ENCODE measurements around the gene ABCA8.

ABCA8 gene

DNA sequence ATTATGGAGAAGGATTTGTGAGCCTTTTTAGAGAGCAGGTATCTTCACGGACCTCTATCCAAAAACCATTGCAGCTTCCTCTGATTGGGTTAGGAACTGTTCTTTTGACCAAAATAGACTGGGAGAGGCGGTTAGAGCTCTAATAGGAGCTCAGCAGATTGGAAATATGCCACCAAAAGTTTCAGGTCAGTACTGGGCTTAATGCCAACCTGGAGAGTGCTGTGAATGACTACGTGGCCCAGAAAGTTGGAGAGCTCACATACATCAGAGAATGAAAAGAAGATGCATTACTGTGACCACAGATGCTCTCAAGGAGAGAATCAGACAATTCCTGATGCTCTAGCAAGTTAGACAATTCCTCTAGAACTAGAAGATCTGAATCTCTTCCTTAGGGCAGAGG is 86.5 kb downstream of the ABCA8 start:
- no peak for DNase-seq

GRCh38 chr17:68867759-68868516 is 87.3 kb downstream of the ABCA8 start:
- DNase-seq: no peak

DNA sequence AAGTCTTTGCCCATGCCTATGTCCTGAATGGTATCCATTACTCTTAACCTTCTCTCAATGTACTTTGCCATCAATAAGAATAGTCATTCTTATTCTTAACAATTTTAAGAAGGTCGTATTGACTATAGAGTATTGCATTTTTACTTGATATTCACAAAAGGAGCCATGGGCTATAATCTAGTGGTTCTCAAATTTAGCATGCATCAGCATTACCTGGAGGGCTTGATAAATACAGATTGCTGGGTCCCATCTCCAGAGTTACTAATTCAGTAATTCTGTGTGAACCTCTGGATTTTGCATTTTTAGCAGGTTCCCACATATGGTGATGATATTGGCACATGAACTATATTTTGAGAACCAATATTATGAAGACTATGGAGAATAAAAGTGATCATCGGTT is 89.6 kb downstream of the ABCA8 start:
- DNase-seq: no peak

DNA sequence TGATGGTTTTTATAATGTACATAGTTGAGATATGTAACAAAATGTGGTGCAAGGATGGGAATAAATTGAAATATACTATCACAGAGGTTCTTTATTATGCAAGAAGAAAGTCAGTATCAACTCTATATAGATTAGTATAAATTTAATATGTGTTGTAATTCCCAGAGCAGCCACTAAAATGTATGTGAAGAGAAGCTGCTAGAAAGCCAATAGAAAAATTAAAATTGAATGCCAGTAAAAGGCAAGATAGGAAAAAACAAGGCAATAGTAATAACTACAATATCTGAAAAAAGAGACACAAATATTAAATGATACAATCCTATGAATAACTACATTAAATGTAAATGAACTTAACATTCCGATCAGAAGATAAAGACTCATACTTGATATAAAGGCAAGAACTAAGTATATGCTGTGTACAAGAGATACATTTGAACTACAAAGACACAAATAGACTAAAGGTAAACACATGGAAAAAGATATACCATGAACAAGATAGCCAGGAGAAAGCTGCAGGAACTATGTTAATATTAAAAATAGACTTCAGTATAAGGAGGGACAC is 92.0 kb downstream of the ABCA8 start:
- DNase-seq: no peak

DNA sequence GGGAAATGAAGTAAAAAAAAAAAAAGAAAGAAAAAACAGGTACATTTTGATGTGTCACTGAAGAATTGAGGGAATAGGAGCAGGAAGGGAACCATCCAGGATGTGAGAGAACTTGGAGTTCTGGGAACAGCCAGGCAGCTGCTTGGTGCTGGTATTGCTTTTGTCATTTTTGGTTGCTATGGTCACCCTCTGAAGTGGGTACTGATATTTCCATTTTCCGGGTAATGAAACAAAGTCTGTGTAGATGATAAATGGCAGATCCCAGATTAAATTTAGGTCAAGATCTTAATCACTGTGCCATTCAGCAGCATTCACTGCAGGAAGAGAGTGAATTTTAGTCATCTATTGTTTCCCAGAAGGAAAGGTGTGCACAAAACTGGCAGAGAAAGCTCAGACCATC is 93.6 kb downstream of the ABCA8 start:
- DNase-seq: no peak

DNA sequence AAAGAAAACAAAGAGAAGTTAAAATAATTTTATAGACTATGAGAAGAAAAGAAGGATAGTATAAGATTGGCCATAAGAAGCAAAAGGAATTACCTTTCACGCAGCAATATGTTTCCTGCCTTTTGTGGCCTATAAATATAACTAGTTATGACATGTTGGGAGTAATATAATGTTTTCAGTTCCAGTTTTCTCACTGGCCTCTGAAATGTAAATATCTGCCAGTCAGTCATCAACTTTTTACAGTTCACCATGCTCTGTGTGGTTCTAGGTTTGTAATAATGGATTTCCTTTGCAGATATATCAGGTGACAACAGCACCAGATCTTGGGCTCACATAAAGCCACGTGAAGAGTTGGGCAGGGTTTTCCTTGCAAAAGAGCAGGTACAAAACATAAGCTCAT is 94.3 kb downstream of the ABCA8 start:
- no peak for DNase-seq

DNA sequence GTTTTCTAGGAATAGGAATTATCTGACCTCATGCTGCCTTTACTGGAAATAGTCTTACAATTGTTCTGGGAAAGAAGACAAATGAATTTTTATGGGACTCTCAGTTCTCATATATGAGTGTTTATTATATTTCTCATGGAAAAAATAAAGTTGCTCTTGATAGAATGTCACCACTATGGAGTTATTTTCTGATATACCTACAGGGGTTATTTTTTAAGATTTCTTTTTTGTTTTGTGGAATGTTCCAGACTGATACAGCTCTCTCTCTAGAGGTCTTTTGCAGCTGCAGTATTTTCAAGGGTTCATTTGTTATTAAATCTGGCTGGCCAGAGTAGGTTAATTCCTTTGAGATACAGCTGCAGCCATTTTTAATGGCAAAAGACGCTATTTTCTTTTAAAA is 100.7 kb downstream of the ABCA8 start:
- DNase-seq: no peak

DNA sequence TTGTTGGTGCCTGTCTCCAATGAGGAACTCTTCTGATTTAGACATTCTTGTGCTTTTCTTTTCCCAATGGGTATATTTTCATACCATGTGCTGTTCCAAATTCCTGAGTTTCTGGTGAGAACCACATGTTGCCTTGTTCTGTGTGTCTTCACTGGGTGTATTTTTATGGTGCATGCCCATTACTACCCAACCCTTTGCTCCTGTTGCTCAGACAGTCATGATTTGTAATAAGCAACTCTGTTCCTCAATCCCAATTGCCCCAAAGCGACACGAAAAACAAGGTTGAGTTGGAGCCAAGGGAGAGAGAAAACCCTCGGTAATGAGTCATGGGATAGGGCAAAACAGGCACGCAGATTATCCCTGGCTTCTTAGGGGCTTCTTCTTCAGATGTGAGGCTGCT is 101.8 kb downstream of the ABCA8 start:
- no peak for DNase-seq

DNA sequence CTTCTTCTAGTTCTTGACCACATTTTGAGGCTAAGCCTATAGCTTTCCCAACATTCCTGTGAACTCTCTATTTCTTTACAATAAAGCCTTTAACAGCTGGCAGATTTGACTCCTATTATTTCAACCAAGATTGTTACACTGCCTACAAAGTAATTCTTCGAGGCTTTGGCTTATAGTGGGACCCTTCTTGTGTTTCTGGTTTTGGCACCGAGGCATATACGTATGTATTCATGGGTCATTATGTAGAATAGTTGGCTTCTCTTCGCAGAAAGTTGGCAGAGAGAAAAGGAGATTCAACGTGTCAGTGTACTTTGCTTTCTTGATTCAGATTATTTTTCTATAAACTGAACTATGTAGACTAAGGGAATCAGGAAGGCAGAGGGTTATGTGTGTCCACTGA is 102.2 kb downstream of the ABCA8 start:
- DNase-seq: no peak

GRCh38 chr17:68851890-68852289 is 103.3 kb downstream of the ABCA8 start:
- DNase-seq: no peak

DNA sequence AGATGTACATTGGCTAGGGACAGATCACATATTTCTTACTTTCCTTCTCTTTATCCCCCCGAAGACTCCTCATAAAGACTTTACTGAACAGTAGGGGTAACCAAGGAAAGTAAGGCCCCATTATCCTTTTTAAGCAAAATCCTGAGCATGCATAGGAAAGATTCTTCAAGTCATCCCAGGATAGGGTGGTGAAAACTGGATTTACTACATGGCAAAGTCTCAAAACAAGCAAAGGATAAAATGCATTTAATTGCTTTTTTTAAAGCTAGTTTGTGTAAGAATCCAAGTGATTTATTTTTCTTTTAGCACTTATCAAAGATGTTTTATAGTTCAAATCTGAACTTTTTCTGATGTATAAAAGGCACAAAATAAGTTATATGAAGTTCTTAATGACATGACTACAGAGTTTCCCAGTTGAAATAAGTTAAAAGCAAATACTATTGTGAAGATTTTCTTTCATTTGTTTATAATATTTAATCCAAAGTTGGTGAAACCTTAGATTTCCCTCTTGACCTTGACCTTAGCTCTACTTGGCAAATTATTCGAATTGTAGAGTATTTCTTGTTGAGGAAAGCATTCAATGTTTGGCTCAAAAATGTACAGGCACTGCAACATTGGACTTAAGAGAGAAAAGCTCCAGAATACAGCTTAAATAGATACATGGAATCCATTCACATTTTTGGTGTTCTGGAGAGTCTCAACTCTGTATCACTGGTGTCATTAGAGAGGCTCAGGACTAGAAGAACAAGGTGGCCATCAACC is 104.3 kb downstream of the ABCA8 start:
- DNase-seq: no peak

DNA sequence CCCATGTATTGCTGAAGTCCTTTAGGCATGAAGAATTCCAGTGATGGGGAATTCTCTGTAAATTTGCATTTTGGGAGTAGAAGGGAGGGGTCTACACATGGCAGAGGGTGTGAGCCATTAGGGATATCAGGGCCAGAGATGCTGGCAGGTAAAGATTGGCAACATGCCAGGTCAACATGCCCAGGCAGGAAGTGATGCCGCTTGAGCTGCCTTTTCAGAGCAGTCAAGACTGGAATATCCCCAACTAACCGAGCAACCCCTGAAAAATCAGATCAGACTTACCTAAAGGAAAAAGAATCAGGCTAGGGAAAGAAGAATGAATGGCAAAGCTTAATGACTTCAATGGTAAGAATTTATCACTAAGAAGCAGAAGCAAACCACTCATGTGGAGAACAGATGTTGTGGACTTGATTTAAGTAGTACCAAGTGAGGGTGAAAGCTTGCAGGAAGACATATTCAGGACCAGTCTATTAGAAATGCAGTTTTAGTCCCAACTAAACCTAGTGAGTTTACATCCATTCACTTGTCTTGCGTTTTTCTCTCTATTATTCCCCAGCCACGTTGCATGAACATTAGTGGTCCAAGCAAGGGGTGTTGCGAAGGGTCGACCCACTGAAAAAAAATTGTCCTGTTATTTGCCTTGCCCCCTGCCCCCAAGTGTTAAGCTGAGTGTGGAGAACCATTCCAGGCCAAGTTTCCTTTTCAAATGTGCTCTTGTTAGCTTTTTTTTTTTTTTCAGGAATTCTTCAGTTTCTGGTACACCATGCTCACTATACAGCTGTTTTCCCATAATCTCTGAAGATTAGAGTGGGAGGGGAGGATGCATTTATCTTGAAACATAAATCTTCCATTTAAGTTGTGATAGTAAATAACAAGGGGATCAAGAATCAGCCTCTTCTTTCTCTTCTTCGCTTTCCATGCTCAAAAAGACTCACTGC is 105.2 kb downstream of the ABCA8 start:
- no peak for DNase-seq

DNA sequence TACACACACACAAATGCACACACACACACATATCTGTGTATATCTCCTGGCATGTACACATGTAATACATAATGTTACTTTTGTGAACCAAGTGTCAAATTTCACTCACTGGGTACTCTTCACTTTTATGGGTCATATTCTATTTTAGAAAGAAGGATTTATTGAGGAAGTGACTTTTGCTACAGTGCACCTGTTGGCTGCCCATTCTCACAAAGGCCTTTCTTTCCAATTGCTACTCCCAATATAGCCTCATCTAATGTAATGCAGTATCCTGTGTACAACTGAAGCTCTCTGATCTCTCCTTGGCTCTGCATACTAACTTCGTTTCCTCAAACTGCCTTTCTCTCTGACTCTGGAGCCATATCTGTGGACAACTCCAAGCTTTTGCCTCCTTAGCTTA is 107.5 kb downstream of the ABCA8 start:
- DNase-seq: no peak

GRCh38 chr17:68843522-68843921 is 111.7 kb downstream of the ABCA8 start:
- DNase-seq: no peak

DNA sequence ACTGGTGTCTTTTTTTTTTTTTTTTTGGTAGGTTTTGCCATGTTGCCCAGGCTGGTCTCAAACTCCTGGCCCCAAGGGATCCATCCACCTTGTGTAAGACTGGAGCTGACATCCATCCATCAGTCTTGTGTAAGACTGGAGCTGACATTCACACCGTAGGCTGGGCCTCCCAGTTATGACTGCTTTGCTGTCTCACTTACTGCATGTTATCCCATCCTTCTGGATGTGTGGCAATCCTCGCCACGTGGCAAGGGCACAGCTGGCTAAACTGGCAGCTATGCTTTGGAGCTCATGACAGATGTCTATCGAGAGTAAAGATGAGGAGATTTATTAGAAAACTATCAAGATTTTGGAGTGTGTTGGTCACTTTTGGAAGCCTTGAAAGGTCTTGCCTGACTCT is 115.1 kb downstream of the ABCA8 start:
- DNase-seq: no peak

- DNase-seq: no peak
These were observed 120.1 kb downstream of the ABCA8 start for GRCh38 chr17:68835071-68835470.

GRCh38 chr17:68834328-68834836 is 120.8 kb downstream of the ABCA8 start:
- DNase-seq: no peak

- no peak for DNase-seq
These were observed 122.9 kb downstream of the ABCA8 start for GRCh38 chr17:68832109-68832802.

DNA sequence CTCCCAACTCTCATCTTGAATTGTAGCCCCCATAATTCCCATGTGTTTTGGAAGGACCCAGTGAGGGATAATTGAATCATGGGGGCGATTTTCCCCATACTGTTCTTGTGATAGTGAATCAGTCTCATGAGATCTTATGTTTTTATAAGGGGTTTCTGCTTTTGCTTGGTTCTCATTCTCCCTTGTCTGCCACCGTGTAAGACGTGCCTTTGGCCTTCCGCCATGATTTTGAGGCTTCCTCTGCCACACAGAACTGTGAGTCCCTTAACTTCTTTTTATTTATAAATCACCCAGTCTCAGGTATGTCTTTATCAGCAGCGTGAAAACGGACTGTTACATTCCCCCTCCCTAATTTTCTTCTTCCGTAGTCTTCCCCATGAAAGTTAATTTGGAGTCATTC is 124.0 kb downstream of the ABCA8 start:
- DNase-seq: no peak

GRCh38 chr17:68830313-68830712 is 124.9 kb downstream of the ABCA8 start:
- DNase-seq: no peak

- DNase-seq: no peak
These were observed 126.0 kb downstream of the ABCA8 start for GRCh38 chr17:68829211-68829610.

GRCh38 chr17:68824707-68825106 is 130.5 kb downstream of the ABCA8 start:
- no peak for DNase-seq

Data from 8988T (cell line).